OCI-LY7 (cell line): ENCODE data around the gene FZD7.

ENCODE experiments used
- EZH2phosphoT487 ChIP-seq: fragments of 200-600 bp; sonication (generic); IDR thresholded peaks from 2 replicates; pipeline ENCODE4 v1.6.1; 2018; ENCODE audit warnings: low read depth, borderline replicate concordance, mild to moderate bottlenecking, mixed run types, antibody characterized with exemption, low read length, moderate library complexity, mixed read lengths
- TF ChIP-seq, protein P1 (sequence below): fragments of 200-600 bp; sonication (generic); conservative IDR thresholded peaks from 2 replicates; pipeline ENCODE4 v1.5.1; 2014; ENCODE audit warnings: mild to moderate bottlenecking, antibody characterized with exemption, low read length, moderate library complexity, mixed read lengths

DNA sequence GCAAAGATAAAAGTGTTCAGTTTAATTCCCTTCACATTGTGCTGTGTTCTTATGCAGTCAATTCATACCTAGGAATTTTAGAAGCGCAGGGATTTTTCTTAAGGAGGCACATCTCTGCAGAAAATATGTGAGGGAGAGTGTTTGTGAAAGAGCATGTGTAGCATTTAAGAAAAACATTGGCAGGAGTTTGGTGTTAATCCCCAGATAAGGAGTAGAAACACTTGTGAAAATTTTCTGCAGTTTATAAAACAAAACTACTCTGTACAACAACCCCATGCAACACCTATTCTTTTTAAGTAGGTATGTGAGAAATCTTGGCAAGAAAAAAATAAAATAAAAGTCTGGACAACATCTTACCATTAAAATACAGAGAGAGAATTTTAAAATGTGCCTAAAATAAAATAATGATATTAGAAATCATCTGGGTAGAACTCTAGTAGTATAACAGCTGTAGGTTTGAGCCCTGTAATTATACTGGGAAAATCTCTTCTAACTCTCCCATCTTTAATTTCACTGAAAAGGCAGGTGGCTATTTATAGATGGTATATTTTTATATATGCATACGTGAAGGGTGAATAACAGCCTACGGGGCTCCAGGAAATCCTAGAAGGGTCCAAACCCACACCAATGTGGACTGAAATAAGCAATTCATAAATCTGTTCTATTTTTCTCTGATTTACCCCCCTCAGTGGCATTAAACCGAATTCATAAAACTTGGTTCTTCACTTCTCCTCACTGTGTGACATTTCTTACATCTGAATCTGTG, 6.6 kb downstream of the FZD7 start:
- TF ChIP-seq, protein P1, sequence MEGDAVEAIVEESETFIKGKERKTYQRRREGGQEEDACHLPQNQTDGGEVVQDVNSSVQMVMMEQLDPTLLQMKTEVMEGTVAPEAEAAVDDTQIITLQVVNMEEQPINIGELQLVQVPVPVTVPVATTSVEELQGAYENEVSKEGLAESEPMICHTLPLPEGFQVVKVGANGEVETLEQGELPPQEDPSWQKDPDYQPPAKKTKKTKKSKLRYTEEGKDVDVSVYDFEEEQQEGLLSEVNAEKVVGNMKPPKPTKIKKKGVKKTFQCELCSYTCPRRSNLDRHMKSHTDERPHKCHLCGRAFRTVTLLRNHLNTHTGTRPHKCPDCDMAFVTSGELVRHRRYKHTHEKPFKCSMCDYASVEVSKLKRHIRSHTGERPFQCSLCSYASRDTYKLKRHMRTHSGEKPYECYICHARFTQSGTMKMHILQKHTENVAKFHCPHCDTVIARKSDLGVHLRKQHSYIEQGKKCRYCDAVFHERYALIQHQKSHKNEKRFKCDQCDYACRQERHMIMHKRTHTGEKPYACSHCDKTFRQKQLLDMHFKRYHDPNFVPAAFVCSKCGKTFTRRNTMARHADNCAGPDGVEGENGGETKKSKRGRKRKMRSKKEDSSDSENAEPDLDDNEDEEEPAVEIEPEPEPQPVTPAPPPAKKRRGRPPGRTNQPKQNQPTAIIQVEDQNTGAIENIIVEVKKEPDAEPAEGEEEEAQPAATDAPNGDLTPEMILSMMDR, result no peak
- TF ChIP-seq EZH2phosphoT487, result no peak
